ENCODE results near the gene KMT5B. TPM values are rescaled to one million over a fixed set of nuclear protein-coding genes. Genes with fewer than 3 reads are reported as not detected.

KMT5B gene
- total and polyA plus RNA-seq, 2 of the 4 experiments (the other 2 are of a cell fraction): 11.2 to 13.4 TPM

DNA sequence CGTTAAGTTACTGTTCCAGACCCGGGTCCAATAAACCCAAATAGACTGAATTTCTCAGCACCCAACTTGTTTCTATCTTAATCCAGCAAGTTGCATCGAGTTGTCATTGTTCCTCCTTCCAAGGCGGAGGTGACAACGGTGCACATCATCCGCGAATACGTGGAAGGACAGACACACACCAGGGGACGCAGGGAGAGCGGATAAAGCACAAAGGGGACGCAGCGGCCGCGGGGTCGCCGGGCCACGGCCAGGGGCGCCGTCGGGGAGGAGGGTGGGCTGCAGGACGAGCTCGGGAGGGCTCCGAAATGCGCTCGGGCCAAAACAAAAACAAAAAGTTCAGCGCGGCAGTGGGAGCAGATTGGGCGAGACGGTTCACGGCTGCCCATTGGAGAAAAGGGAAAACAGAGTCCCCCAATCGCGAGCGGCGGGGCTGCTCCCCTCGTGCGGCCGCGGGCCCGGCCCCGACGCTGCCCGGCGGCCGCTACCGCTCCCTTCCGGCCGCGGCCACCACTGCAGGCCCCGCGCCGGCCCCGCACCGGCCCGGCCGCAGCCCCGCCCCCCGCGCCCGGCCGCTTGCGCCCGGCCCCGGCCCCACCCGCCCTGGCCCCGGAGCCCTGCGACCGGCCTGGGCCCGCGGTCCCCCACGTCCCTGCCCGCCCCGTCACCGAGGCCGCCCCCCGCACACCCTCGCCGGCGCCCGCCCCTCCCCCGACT, 518 bp downstream of the KMT5B start (continued):
- TF ChIP-seq ELK1 (IDR thresholded peaks at IDR 0.05; ENCODE audit: borderline replicate concordance, low read depth, low read length) (no peak), MAFK (IDR thresholded peaks at IDR 0.05; ENCODE audit: low read depth, low read length) (no peak), RCOR1 (IDR thresholded peaks at IDR 0.05; ENCODE audit: insufficient replicate concordance, low read length) (no peak)

GRCh38 chr11:68211546-68211945, 1.6 kb downstream of the KMT5B start:
- H2AK5ac ChIP-seq (ENCODE audit: low read depth, low read length): no peak overlapping the region
- H2BK120ac ChIP-seq (ENCODE audit: low read depth, low read length): no peak overlapping the region
- H3K36me3 ChIP-seq (ENCODE audit: control insufficient read depth, insufficient read depth, low read length): no peaks in the 10 kb centered on the region
- dilution Hi-C loops (cut with HindIII; ENCODE audit: low sequenced_read_pairs, unreplicated experiment): no loop called here
- H3K4me2 ChIP-seq (ENCODE audit: low read depth, low read length): peak overlapping the region; percentile 94; the same call in 1 of the 2 replicates
- H3K18ac ChIP-seq (ENCODE audit: low read depth, low read length): no peak overlapping the region
- H3K4me1 ChIP-seq (ENCODE audit: control insufficient read depth, insufficient read depth, low read length): peaks cover 5% of the 10 kb centered on the region; the same call in 1 of the 2 replicates
- H4K5ac ChIP-seq (ENCODE audit: low read depth, low read length): no peak overlapping the region
- DNase-seq (no peak), ATAC-seq (ENCODE audit: low read depth) (no peak)
- BruUV-seq (replicated peaks): no TSS peak
- CTCF ChIA-PET: no interaction called here
- POLR2A ChIA-PET (ENCODE audit: unreplicated experiment): interaction anchor here (0.5 kb wide), 1 partner anchor 239 kb away, joined by 12 read pairs; no protein-coding TSS in a partner anchor
- no peaks in the 10 kb centered on the region for H3K9me3 ChIP-seq (ENCODE audit: control insufficient read depth, insufficient read depth, low read length)
- no peak overlapping the region for H2BK15ac ChIP-seq (ENCODE audit: low read depth, low read length)
- H3K4me3 ChIP-seq (ENCODE audit: insufficient read depth, low read depth, low read length): no peak overlapping the region
- H3K23ac ChIP-seq (ENCODE audit: low read depth, low read length): peak overlapping the region; percentile 27; the same call in 1 of the 2 replicates
- in situ Hi-C loops (cut with MboI; ENCODE audit: low sequenced_read_pairs): no loop called here
- H4K20me1 ChIP-seq (ENCODE audit: insufficient read depth, low read length): peaks cover 61% of the 10 kb centered on the region
- H4K8ac ChIP-seq (ENCODE audit: low read depth in 2 of 2, low read length in 2 of 2): no peak overlapping the region
- intact Hi-C loops (cut with micrococcal nuclease): no loop called here
- H3K56ac ChIP-seq (ENCODE audit: extremely low read depth, insufficient read depth, low read length): no peak overlapping the region
- H2AK9ac ChIP-seq (replicated peaks; ENCODE audit: low read depth, low read length, poor library complexity): no peak overlapping the region
- H3K14ac ChIP-seq (replicated peaks; ENCODE audit: low read depth, low read length): no peak overlapping the region
- WGBS, 2 experiments (ENCODE audit: extremely low coverage in 2 of 2, insufficient read length in 1 of 2): 42% methylated on average over 7 of the region's 14 CpGs; no CpG with 5 or more reads in 1 of the 2 experiments
- H3K9ac ChIP-seq (ENCODE audit: low read depth, low read length): no peak overlapping the region
- peaks cover 13% of the 10 kb centered on the region; the same call in 1 of the 2 replicates for H3K9me1 ChIP-seq (ENCODE audit: insufficient read depth, low read length)
- peaks cover 14% of the 10 kb centered on the region; the same call in 1 of the 2 replicates for H3K27me3 ChIP-seq (ENCODE audit: control insufficient read depth, insufficient read depth, low read length)
- H2BK5ac ChIP-seq (ENCODE audit: low read depth, low read length, poor library complexity, severe bottlenecking): no peak overlapping the region
- H4K91ac ChIP-seq (ENCODE audit: insufficient read depth, low read depth, low read length): no peak overlapping the region
- no peak overlapping the region for H3K27ac ChIP-seq (ENCODE audit: insufficient read depth, low read length)
- no peak overlapping the region for H3K4ac ChIP-seq (ENCODE audit: low read depth, low read length)
- peaks cover 6 to 46% of the 10 kb centered on the region in 2 experiments for H3K79me1 ChIP-seq (ENCODE audit: low read depth in 1 of 2, low read length in 2 of 2)
- H2BK20ac ChIP-seq (ENCODE audit: low read depth, low read length): no peak overlapping the region
- H2AFZ ChIP-seq (replicated peaks; ENCODE audit: low read length, poor library complexity): no peak overlapping the region
- TF ChIP-seq RCOR1 (IDR thresholded peaks at IDR 0.05; ENCODE audit: insufficient replicate concordance, low read length) (no peak), FOS (IDR thresholded peaks at IDR 0.05; ENCODE audit: low read depth, low read length) (no peak), MAFK (IDR thresholded peaks at IDR 0.05; ENCODE audit: low read depth, low read length) (no peak), RFX5 (IDR thresholded peaks at IDR 0.05; ENCODE audit: low read depth, low read length) (no peak), RAD21 (IDR thresholded peaks at IDR 0.05; ENCODE audit: low read length) (no peak), POLR2A (IDR thresholded peaks at IDR 0.05; ENCODE audit: low read depth, low read length) (no peak), SMC3 (IDR thresholded peaks at IDR 0.05; ENCODE audit: low read depth, low read length) (no peak), MXI1 (IDR thresholded peaks at IDR 0.05; ENCODE audit: borderline replicate concordance, low read depth, low read length) (no peak), BHLHE40 (IDR thresholded peaks at IDR 0.05; ENCODE audit: low read depth, low read length) (no peak), USF2 (IDR thresholded peaks at IDR 0.05; ENCODE audit: low read depth, low read length) (no peak), CEBPB (IDR thresholded peaks at IDR 0.05; ENCODE audit: low read depth, low read length) (no peak)
- TF ChIP-seq, protein P1, sequence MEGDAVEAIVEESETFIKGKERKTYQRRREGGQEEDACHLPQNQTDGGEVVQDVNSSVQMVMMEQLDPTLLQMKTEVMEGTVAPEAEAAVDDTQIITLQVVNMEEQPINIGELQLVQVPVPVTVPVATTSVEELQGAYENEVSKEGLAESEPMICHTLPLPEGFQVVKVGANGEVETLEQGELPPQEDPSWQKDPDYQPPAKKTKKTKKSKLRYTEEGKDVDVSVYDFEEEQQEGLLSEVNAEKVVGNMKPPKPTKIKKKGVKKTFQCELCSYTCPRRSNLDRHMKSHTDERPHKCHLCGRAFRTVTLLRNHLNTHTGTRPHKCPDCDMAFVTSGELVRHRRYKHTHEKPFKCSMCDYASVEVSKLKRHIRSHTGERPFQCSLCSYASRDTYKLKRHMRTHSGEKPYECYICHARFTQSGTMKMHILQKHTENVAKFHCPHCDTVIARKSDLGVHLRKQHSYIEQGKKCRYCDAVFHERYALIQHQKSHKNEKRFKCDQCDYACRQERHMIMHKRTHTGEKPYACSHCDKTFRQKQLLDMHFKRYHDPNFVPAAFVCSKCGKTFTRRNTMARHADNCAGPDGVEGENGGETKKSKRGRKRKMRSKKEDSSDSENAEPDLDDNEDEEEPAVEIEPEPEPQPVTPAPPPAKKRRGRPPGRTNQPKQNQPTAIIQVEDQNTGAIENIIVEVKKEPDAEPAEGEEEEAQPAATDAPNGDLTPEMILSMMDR (conservative IDR thresholded peaks at IDR 0.05; ENCODE audit: low read depth, low read length): no peak

Measured in IMR-90 (cell line).